Measurements from ENCODE around the gene CCND3. TPM values are rescaled to one million over a fixed set of nuclear protein-coding genes. Genes with fewer than 3 reads are reported as not detected.
A peak's percentile ranks its signal among the peaks of the same experiment; 100 is the strongest.

The CCND3 gene
- total RNA-seq, 2 experiments from 2014 or later = 244 to 319 TPM

- Histone ChIP-seq H2AFZ (ENCODE audit: low read length) (no peak overlapping the region), H3K9me2 (ENCODE audit: insufficient read depth, low read length) (no peaks in the 10 kb centered on the region), H3K4me3 (ENCODE audit: low read depth, low read length, poor library complexity, severe bottlenecking) (no peak overlapping the region), H3K36me3 (ENCODE audit: insufficient read depth, low read length) (peaks cover 100% of the 10 kb centered on the region), H3K4me1 (ENCODE audit: insufficient read depth, low read length, poor library complexity, severe bottlenecking) (peaks cover 34% of the 10 kb centered on the region), H4K20me1 (ENCODE audit: insufficient read depth, low read length) (peaks cover 15% of the 10 kb centered on the region; the same call in 1 of the 2 replicates), H3K79me2 (ENCODE audit: insufficient read depth, low read depth, low read length) (peaks cover 45% of the 10 kb centered on the region), H3K4me2 (ENCODE audit: low read length) (no peak overlapping the region), H3K27ac (ENCODE audit: low read depth, low read length, poor library complexity, severe bottlenecking) (peak overlapping the region; percentile 2), H3K9me3 (ENCODE audit: low read length) (no peaks in the 10 kb centered on the region)
- no TSS peak for BruUV-seq (replicated peaks)
- CTCF ChIA-PET (ENCODE audit: unreplicated experiment) = interaction anchor here (0.7 kb wide), 1 partner anchor 115 kb away, joined by 3 read pairs; no protein-coding TSS in a partner anchor
- intact Hi-C loops (cut with micrococcal nuclease; ENCODE audit: unreplicated experiment) = no loop called here
- POLR2A ChIA-PET = no interaction called here
- no peak for DNase-seq (ENCODE audit: low spot score)
- TF ChIP-seq CTCF (conservative IDR thresholded peaks at IDR 0.05; ENCODE audit: low read length) = no peak
- no peak for TF ChIP-seq EZH2phosphoT487 (IDR thresholded peaks at IDR 0.05; ENCODE audit: borderline replicate concordance, low read depth, low read length)
Observed at GRCh38 chr6:41931792-41932191, 9.8 kb downstream of the CCND3 start.

- Histone ChIP-seq H3K4me1 (ENCODE audit: insufficient read depth, low read length, poor library complexity, severe bottlenecking) (peaks cover 15% of the 10 kb centered on the region), H3K4me3 (ENCODE audit: low read depth, low read length, poor library complexity, severe bottlenecking) (no peak overlapping the region), H3K79me2 (ENCODE audit: insufficient read depth, low read depth, low read length) (peaks cover 45% of the 10 kb centered on the region), H3K27ac (ENCODE audit: low read depth, low read length, poor library complexity, severe bottlenecking) (no peak overlapping the region), H3K36me3 (ENCODE audit: insufficient read depth, low read length) (peaks cover 93% of the 10 kb centered on the region), H3K9me3 (ENCODE audit: low read length) (no peaks in the 10 kb centered on the region), H3K9me2 (ENCODE audit: insufficient read depth, low read length) (no peaks in the 10 kb centered on the region), H4K20me1 (ENCODE audit: insufficient read depth, low read length) (peaks cover 4% of the 10 kb centered on the region; the same call in 1 of the 2 replicates), H3K4me2 (ENCODE audit: low read length) (no peak overlapping the region), H2AFZ (ENCODE audit: low read length) (no peak overlapping the region)
- intact Hi-C loops (cut with micrococcal nuclease; ENCODE audit: unreplicated experiment) = no loop called here
- no TSS peak for BruUV-seq (replicated peaks)
- ChIA-PET CTCF (ENCODE audit: unreplicated experiment) (no interaction called here), POLR2A (interaction anchor here (4.2 kb wide), 1 partner anchor 10 kb away, joined by 19 read pairs; no protein-coding TSS in a partner anchor)
- no peak for DNase-seq (ENCODE audit: low spot score)
- no peak for TF ChIP-seq EZH2phosphoT487 (IDR thresholded peaks at IDR 0.05; ENCODE audit: borderline replicate concordance, low read depth, low read length)
Observed at GRCh38 chr6:41929924-41930323, 11.7 kb downstream of the CCND3 start.

- Histone ChIP-seq H2AFZ (ENCODE audit: low read length) (no peak overlapping the region), H3K4me3 (ENCODE audit: low read depth, low read length, poor library complexity, severe bottlenecking) (no peak overlapping the region), H3K27ac (ENCODE audit: low read depth, low read length, poor library complexity, severe bottlenecking) (no peak overlapping the region), H3K36me3 (ENCODE audit: insufficient read depth, low read length) (peaks cover 93% of the 10 kb centered on the region), H3K4me2 (ENCODE audit: low read length) (no peak overlapping the region), H4K20me1 (ENCODE audit: insufficient read depth, low read length) (0 out of 2 replicates have a peak, but pooled peaks cover 8% of the 10 kb centered on the region), H3K9me2 (ENCODE audit: insufficient read depth, low read length) (no peaks in the 10 kb centered on the region), H3K9me3 (ENCODE audit: low read length) (no peaks in the 10 kb centered on the region), H3K4me1 (ENCODE audit: insufficient read depth, low read length, poor library complexity, severe bottlenecking) (peaks cover 14% of the 10 kb centered on the region), H3K79me2 (ENCODE audit: insufficient read depth, low read depth, low read length) (peaks cover 63% of the 10 kb centered on the region)
- no peak for DNase-seq (ENCODE audit: low spot score)
- no peak for TF ChIP-seq CTCF (conservative IDR thresholded peaks at IDR 0.05; ENCODE audit: low read length)
- no peak for TF ChIP-seq EZH2phosphoT487 (IDR thresholded peaks at IDR 0.05; ENCODE audit: borderline replicate concordance, low read depth, low read length)
- BruUV-seq (replicated peaks) = no TSS peak
- ChIA-PET POLR2A (interaction anchor here (0.6 to 4.2 kb wide), 4 partner anchors 12 to 133 kb away, joined by 3 to 19 read pairs (median 4); no protein-coding TSS in a partner anchor), CTCF (ENCODE audit: unreplicated experiment) (no interaction called here)
- intact Hi-C loops (cut with micrococcal nuclease; ENCODE audit: unreplicated experiment) = no loop called here
Observed at GRCh38 chr6:41927253-41927652, 14.4 kb downstream of the CCND3 start.

Data from OCI-LY7 (cell line).